Tibial nerve (tissue), 4 donors: ENCODE results near the gene ATRNL1.

ENCODE experiments used
- EP300 ChIP-seq, 2 donors: sonication (generic); formaldehyde crosslinking; IDR thresholded peaks; one replicate each; pipeline ENCODE4 v1.6.1; 2017; ENCODE audit warnings: antibody characterized with exemption in 2 of 2, mild to moderate bottlenecking in 1 of 2
- POLR2A ChIP-seq, 2 donors: fragments of 450-650 bp; IDR thresholded peaks; one replicate each; pipeline ENCODE4 v1.6.1; 2017; ENCODE audit warnings: antibody characterized with exemption in 2 of 2, mild to moderate bottlenecking in 2 of 2, moderate library complexity in 2 of 2
- TF ChIP-seq, protein P1 (sequence below), 5 experiments: fragments of 200-600 bp in 3 of 5; fragments of 450-650 bp in 2 of 5; sonication (generic) in 3 of 5; IDR thresholded peaks; one replicate each; pipeline ENCODE4 v1.5.1; 2016 to 2019; ENCODE audit warnings: antibody characterized with exemption in 5 of 5, mild to moderate bottlenecking in 3 of 5, moderate library complexity in 2 of 5

- TF ChIP-seq POLR2A (IDR thresholded peaks at IDR 0.05) (no peak), EP300 (IDR thresholded peaks at IDR 0.05) (no peak)
- TF ChIP-seq, protein P1, sequence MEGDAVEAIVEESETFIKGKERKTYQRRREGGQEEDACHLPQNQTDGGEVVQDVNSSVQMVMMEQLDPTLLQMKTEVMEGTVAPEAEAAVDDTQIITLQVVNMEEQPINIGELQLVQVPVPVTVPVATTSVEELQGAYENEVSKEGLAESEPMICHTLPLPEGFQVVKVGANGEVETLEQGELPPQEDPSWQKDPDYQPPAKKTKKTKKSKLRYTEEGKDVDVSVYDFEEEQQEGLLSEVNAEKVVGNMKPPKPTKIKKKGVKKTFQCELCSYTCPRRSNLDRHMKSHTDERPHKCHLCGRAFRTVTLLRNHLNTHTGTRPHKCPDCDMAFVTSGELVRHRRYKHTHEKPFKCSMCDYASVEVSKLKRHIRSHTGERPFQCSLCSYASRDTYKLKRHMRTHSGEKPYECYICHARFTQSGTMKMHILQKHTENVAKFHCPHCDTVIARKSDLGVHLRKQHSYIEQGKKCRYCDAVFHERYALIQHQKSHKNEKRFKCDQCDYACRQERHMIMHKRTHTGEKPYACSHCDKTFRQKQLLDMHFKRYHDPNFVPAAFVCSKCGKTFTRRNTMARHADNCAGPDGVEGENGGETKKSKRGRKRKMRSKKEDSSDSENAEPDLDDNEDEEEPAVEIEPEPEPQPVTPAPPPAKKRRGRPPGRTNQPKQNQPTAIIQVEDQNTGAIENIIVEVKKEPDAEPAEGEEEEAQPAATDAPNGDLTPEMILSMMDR (IDR thresholded peaks at IDR 0.05), result no peak
Measured at GRCh38 chr10:115222039-115222438, 128.9 kb downstream of the ATRNL1 start.
